ENCODE measurements around the gene BEGAIN. TPM values are rescaled to one million over a fixed set of nuclear protein-coding genes. Genes with fewer than 3 reads are reported as not detected.

Gene BEGAIN
- total and polyA plus RNA-seq, 12 donors: 0.20 to 4.3 (median 0.83) TPM

- Histone ChIP-seq H3K4me3 (peak overlapping the region in 2 of 10 donors; percentile 14 to 24), H3K27me3 (peaks cover 0 to 70% (median 55%) of the 10 kb centered on the region in 7 donors), H3K27ac (no peak overlapping the region), H3K36me3 (no peaks in the 10 kb centered on the region), H3K4me1 (peaks cover 2 to 18% (median 10%) of the 10 kb centered on the region in 9 donors), H3K9me3 (no peaks in the 10 kb centered on the region)
- 38 to 44% methylated on average over 15 of the region's 15 CpGs for WGBS, 2 donors
- no peak for DNase-seq
- ATAC-seq: peak in 1 of 8 donors; percentile 57
- TF ChIP-seq CTCF (IDR thresholded peaks at IDR 0.05): no peak
- intact Hi-C loops (cut with DNase I): no loop called here
Measured at GRCh38 chr14:100587763-100588411, 670 bp upstream of the BEGAIN start.

GRCh38 chr14:100586403-100587085 is 673 bp downstream of the BEGAIN start:
- ATAC-seq: peak in 6 of 8 donors; percentile 9 to 58 (median 26)

DNA sequence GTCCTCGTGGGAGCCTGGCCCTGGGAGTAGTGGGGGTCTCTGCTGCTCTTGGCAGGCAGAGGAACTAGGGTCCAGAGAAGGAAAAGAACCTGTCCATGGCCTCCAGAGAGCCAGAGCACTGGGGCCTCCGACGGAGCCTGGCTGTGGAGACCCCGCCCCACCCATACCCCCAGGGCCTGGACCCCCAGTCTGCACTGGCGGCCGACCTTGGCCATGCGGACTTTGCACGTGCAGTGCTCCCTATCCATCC is 1.1 kb downstream of the BEGAIN start:
- no peaks in the 10 kb centered on the region for H3K36me3 ChIP-seq
- H3K27ac ChIP-seq: no peak overlapping the region
- peak overlapping the region in 7 of 10 donors; percentile 52 to 79 (median 56) for H3K4me3 ChIP-seq
- no peak for TF ChIP-seq CTCF (IDR thresholded peaks at IDR 0.05)
- 31 to 36% methylated on average over 8 of the region's 8 CpGs for WGBS, 2 donors
- DNase-seq: peak in 1 of 2 donors; percentile 6
- peaks cover 0 to 53% (median 48%) of the 10 kb centered on the region in 7 donors for H3K27me3 ChIP-seq
- intact Hi-C loops (cut with DNase I): no loop called here
- no peaks in the 10 kb centered on the region for H3K9me3 ChIP-seq
- peaks cover 2 to 18% (median 10%) of the 10 kb centered on the region in 9 donors for H3K4me1 ChIP-seq
- ATAC-seq: no peak

More at GRCh38 chr14:100586403-100587085, 673 bp downstream of the BEGAIN start:
- Histone ChIP-seq H3K27ac (peak overlapping the region in 1 of 10 donors; percentile 14), H3K4me1 (peaks cover 2 to 18% (median 10%) of the 10 kb centered on the region in 9 donors), H3K36me3 (no peaks in the 10 kb centered on the region), H3K27me3 (peaks cover 0 to 58% (median 48%) of the 10 kb centered on the region in 7 donors), H3K9me3 (no peaks in the 10 kb centered on the region), H3K4me3 (peak overlapping the region; percentile 28 to 79 (median 55))
- intact Hi-C loops (cut with DNase I): no loop called here
- whole genome bisulfite sequencing, 2 donors: 3% methylated on average over 61 to 62 of the region's 62 CpGs
- TF ChIP-seq CTCF (IDR thresholded peaks at IDR 0.05): no peak
- DNase-seq: peak in 1 of 2 donors; percentile 6

- WGBS, 2 donors: 85 to 89% methylated on average over 23 of the region's 23 CpGs
- ATAC-seq: no peak
- H3K9me3 ChIP-seq: no peaks in the 10 kb centered on the region
- no peak for DNase-seq
- no peak overlapping the region for H3K27ac ChIP-seq
- H3K27me3 ChIP-seq: peaks cover 0 to 48% (median 44%) of the 10 kb centered on the region in 7 donors
- intact Hi-C loops (cut with DNase I): no loop called here
- no peaks in the 10 kb centered on the region for H3K36me3 ChIP-seq
- no peak for TF ChIP-seq CTCF (IDR thresholded peaks at IDR 0.05)
- H3K4me3 ChIP-seq: peak overlapping the region in 2 of 10 donors; percentile 60 to 79
- H3K4me1 ChIP-seq: peaks cover 2 to 18% (median 10%) of the 10 kb centered on the region in 9 donors
Measured at GRCh38 chr14:100585448-100586152, 1.6 kb downstream of the BEGAIN start.
